ENCODE results near the gene SMARCA4.
"Not testable (repeated sequence)": the region's sequence is repeated elsewhere in the genome, so short reads cannot be mapped to it uniquely, and the experiment has no call there.

The SMARCA4 gene

DNA sequence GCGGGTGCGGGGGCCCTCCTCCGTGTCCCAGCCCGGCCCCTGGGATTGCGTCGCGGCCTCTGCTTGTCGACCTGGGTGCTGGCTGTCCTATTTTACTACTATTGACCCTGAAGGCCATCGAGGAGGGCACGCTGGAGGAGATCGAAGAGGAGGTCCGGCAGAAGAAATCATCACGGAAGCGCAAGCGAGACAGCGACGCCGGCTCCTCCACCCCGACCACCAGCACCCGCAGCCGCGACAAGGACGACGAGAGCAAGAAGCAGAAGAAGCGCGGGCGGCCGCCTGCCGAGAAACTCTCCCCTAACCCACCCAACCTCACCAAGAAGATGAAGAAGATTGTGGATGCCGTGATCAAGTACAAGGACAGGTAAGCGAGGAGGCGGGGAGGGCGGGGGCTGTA lies 80.4 kb downstream of the SMARCA4 start:
- no peak for DNase-seq

DNA sequence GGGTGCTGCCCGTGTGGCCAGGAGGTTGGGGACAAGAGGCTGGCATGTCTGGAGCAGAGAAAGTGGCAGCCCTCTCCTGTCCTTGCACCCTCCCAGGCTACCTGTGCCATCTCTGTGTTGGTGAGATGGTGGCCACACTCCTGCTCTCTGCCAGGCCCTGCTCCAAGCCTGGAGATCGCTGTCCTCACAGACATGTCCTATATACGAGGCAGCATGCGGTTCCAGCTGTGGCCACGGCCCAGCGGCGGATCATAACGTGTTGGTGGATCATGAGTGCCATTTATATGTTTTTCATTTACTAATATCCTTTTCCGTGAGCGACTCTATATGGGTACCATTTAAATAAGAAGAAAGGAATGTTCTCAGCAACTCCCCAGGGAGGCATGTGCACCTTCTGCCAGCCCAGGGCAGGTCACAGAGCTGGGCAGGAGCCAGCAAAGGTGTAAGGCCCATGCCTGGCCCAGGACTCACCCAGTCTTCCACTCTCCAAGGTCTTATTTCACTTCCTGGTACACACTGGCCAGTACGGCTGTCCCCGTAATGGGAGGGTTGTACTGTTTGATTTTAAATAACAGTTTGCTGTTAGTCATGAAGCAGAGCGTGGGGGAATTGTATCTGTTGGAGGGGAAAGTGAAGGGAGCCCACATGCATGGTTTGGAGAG lies 81.3 kb downstream of the SMARCA4 start:
- no peak for DNase-seq

DNA sequence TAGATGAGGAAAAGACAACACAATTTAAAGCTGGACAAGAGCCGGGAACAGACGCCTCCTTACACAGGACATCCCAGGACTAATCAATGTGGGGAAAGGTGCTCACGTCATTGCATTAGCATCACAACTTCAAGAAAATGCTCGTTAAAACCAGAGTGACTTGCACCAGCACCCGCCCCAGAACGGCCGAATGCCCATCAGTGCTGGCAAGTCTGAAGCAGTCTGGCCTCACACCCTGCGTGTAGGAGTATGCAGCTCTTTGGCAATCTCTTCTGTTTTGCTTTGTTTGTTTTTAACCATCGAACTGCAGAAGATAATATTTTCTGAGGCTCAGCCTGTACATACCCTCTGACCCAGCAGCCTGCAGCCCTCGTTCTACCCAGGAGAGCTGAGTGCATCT lies 83.6 kb downstream of the SMARCA4 start:
- no peak for DNase-seq

DNA sequence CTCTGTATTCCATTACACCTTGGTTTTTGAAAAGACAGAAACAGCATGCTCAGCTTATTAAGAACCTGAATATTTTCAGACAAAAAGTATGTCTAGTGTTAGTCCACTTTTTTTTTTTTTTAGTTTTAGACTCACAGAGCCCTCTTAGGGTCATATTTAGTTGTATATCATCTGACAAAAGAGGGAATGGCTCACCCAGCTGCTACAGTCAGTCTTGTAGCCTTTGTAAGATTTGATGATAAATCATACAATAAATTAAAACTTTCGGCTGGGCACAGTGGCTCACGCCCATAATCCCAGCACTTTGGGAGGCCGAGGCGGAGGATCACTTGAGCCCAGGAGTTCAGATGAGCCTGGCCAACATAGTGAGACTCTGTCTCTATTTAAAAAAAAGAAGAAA lies 84.7 kb downstream of the SMARCA4 start:
- DNase-seq, result no peak

DNA sequence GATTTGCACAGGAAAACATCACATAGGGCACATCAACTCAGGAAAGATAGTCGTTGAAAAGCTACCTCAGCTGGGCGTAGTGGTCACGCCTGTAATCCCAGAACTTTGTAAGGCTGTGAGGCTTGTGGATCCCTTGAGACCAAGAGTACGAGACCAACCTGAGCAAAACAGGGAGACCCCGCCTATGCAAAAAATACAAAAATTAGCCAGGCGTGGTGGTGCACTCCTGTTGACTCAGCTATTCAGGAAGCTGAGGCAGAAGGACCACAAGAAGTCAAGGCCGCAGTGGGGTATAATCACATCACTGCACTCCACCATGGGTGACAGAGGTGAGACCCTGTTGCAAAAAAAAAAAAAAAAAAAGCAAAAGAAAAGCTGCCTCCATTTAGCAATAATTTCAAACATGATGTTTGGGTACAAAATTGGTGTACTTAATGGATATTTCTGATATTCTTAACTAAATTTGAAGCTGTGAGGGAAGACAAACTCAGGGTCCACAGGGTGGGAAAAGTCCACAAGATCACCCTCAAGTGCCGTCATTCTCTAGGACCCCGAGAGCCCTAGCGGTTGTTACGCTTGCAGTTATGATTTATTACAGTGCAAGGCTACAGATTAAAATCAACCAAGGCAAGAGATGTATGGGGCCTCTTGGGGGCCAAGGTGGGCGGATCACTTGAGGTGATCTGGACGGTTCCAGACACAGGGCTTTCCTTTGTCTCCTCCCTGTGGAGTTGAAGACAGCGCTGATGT lies 86.0 kb downstream of the SMARCA4 start:
- no peak for DNase-seq

DNA sequence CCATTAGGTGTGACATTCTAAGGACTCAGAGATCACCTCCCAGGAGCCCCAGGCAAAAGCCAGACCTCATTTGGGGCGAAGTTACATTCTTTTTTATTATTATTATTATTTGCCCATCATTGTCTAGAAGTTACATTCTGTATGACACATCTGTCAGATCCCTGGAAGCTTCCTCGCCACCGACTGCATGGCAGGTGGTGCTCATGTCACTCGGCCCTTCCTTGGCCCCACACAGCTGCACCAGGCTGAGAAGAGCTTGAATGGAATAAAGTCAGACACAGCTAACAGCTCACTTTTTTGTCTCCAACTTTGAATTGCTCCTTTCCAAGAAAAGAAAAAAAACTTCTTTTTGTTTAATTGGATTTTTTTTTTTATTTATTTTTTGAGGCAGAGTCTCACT lies 87.0 kb downstream of the SMARCA4 start:
- DNase-seq, result no peak

DNA sequence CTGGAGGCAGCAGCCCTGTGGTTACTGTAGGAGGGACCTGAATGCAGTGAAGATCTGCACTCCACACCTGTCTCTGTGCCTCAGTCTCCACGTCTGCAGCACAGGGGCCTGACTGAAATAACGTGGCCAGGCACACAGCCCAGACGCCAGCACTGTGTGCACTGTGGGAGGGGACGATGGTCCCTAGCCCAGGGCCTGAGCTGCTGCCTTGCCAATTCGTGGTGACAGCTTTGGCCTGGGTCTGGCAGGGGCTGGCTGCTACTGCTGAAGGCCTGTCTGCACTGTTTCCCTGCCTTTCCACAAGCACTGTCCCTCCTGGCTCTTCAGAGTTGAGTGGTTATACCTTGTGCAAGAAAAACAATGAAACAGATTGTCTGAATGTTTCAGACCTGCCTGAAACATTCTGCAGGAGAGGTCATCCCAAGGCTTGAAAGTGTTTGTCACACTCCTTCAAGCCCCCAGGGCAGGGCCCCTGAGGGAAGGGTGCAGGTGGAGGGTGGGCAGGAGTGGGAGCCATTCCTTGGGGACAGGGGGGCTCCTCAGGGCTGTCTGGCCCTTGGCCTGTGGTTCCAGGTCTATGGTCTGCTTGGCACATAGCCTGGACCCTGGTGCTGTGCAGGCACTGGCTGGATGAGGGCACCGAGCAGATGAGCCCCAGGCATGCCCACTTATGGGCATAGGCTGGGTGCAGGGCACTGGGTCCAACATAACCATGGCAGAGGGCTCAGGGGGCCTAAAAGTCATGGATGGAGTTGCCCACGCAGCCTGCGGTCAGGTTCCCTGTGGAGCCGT lies 89.7 kb downstream of the SMARCA4 start:
- no peak for DNase-seq

DNA sequence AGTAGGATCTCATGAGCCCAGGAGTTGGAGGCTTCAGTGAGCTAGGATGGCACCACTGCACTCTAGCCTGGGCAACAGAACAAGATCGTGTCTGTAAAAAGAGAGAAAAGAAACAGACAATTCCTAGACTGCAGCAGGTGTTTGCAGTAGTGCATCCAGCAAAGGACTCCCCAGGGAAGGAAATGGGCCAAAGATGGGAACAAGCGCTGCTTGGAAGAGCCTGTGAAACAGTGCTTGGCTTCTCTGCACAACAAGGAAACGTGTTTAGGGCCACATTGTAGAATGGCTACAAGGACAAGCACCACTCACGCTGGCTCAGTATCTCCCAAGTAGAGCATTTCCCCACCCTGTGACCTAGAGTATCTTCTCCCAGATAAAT lies 93.0 kb downstream of the SMARCA4 start:
- DNase-seq, result no peak

DNA sequence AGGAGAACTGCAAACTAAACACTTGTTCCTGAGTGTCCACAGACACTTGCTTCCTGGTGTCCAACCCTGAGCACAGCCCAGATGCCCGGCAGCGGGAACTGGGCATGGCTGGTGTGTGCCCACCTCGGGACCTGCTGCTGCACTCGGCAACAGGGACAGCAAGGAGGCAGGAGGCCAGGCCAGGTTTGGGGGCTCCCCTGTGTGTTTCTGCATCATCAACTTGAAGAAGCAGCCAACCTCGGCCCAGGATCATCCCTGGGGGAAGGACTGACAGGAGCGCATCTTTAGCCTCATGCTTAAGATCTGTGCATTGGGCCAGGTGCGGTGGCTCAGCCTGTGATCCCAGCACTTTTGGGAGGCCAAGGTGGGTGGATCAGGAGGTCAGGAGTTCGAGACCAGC lies 93.4 kb downstream of the SMARCA4 start:
- DNase-seq, result no peak

DNA sequence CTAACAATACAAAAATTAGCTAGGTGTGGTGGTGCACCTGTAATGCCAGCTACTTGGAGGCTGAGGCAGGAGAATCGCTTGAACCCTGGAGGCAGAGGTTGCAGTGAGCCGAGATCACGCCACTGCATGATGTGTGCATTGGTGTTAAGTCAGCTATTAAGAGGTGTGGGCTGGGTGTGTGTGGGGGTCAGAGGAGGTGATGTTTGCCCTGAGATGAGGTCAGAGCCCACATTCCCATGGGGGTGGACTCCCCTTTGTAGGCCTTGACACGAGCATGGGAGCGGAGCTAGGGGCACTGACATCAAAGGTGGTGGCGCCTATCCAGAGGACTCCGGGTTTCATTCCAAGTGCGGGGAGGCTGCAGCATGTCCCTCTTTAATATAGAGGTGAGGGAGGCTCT lies 93.8 kb downstream of the SMARCA4 start:
- no peak for DNase-seq

DNA sequence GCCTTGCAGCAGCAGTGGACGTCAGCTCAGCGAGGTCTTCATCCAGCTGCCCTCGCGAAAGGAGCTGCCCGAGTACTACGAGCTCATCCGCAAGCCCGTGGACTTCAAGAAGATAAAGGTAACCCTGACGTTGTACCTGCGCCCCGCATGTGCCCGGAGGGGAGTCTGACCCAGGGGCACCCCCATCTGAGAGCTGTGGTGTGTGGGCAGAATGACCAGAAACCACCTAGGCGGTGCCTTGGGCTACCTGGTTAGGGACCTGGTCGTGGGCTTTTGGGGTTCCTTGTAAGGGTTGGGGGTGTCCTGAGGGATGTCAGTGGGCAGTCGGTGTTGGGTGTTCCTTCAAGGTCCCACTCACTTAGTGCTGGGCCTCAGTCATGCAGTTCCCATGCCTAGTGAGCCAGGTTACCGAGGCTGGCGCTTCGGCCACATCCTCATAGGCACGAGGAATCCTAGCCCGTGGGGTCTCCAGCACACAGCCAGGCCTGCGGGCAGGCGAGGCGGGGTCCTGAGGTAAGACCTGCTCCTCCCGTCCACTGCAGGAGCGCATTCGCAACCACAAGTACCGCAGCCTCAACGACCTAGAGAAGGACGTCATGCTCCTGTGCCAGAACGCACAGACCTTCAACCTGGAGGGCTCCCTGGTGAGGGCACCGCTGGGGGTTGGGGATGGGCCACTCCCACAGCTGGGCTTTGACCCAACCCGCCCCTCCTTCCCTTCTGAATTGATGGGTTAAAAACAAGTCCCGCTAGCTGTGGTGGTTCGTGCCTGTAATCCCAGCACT lies 97.6 kb downstream of the SMARCA4 start:
- no peak for DNase-seq

DNA sequence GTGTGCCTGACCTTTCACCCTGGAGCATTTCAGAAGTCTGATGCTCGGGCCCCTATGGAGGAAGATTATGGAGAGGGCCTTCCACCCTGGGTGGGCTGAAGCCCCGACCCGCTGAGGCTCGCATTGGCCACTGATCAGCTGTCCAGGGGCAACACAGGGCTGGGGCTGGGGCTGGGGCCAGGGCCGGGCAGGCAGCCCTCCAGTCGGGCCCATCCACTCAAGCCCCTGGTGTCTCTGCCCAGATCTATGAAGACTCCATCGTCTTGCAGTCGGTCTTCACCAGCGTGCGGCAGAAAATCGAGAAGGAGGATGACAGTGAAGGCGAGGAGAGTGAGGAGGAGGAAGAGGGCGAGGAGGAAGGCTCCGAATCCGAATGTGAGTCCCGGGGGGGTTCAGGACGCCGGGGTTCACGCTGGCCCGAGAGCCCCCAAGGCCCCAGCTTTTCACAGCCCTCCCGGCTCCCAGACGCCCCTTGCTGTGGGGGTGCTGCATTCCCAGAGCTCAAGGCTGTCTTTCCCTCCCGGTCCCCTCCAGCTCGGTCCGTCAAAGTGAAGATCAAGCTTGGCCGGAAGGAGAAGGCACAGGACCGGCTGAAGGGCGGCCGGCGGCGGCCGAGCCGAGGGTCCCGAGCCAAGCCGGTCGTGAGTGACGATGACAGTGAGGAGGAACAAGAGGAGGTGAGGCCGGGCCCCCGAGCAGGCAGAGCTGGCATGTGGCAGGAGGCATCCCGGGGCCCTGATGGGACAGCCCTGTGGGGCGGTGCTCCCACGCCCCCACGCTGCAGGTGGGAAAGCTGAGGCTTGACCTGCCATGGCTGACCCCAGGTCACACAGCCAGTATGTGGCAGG lies 98.9 kb downstream of the SMARCA4 start:
- no peak for DNase-seq

DNA sequence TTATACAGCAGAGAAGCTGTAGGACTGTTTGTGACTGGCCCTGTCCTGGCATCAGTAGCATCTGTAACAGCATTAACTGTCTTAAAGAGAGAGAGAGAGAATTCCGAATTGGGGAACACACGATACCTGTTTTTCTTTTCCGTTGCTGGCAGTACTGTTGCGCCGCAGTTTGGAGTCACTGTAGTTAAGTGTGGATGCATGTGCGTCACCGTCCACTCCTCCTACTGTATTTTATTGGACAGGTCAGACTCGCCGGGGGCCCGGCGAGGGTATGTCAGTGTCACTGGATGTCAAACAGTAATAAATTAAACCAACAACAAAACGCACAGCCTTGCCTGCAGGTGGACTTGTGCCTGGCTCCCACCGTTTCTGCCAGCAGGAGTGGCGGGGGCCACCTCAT lies 101.1 kb downstream of the SMARCA4 start:
- no peak for DNase-seq

DNA sequence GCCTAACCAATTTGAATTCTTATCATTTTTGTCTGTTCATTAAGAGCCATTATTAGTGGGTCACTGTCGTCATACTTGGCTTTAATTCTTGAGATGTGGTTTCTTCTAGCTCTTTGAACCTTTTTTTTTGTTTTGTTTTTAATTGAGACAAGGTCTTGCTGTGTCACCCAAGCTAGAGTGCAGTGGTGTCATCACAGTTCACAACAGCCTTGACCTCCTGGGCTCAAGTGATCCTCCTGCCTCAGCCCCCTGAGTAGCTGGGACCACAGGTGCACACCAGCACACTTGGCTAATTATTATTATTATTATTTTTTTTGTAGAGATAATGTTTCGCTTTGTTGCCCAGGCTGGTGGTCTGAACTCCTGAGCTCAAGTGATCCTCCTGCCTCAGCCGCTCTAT lies 102.6 kb downstream of the SMARCA4 start:
- no peak for DNase-seq

DNA sequence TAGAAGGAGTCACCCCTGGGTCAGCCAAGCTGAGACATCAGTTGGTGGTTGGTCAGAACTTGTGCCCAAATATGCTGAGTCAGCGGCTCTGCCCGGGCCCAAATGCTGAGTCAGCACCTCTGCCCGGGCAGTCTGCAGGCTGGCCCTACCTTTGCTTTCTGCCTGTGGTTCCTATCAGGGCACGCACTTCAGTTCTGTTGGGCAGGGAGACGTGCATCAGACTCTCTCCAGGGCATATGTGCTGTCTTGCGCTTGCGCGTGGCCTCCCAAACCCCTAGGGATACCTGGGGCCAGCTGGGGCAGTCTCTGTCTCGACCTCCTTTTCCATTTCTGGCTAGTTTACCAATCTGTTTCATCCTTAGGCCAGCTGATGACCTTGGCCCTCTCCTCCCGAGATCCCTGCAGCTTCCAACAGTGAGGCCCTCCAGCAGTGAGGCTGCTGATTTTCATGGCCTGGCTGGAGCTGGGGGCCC lies 104.0 kb downstream of the SMARCA4 start:
- no peak for DNase-seq

DNA sequence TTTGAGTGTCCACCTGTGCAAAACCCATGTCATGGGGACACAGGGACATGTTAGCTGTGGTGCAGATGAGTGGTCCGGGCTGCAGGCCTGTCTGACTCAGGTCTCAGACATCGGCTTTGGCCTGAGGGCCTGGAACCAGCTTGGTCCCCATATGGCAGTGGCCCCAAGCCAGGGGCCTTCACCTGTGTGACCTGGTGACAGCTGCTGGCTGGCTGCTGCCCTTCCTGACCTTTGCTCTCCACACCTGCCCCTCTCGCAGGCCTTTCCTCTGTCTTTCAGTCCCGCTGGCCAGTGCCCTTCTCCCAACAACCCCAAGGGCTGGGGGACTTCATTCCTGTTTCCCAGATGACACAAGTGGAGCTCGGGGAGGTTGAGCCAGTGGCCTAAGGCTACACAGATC lies 105.5 kb downstream of the SMARCA4 start:
- no peak for DNase-seq

DNA sequence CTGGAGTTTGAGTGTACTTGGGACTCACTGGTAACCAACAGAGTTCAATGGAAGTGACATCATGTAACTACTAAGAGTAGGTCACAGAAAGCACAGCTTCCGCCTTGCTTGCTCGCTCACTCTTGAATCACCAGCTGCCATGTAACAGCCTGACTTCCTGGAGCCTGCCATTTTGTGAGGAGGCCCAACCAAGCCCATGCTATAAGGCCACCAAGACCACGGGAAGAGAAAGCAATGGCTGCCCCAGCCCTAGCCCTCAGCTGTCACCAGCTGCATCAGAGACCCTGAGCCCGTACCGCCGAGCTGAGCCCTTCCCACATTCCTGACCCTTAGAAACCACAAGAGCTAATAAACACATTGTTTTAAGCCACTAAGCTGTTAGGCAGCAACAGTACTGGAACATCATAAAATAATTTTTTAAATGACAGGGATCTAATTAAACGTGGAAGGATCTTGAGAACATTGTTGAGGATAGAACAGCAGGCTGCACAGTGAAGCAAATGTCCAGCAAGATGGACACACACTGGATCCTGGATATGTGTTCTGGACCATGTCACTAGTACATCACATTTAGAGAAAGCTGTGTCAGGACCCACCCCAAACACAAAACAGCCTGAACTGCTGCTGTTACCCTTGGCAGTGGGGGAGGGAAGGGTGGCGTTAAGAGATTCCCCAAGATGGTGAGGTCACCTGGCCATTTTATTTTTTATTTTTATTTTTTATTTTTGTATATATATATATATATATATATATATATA lies 106.7 kb downstream of the SMARCA4 start:
- no peak for DNase-seq

DNA sequence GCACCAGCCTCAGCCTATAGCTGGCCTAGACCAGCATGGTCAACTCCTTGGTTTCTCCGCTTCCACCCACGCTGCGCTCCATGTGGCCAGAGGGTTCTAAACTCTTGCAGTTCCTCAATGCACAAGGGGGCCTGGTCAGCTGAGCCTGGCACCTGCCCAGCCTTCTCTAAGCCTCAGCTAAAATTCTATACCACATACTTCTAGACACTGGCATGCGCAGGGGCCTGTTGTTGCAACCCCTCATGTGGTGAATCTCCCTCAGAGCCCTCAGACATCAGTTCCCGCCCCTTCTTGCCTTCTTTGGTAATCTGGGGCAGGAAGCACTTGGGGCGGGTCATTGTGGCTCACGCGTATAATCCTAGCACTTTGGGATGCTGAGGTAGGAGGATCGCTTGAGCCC lies 108.7 kb downstream of the SMARCA4 start:
- DNase-seq, result no peak

DNA sequence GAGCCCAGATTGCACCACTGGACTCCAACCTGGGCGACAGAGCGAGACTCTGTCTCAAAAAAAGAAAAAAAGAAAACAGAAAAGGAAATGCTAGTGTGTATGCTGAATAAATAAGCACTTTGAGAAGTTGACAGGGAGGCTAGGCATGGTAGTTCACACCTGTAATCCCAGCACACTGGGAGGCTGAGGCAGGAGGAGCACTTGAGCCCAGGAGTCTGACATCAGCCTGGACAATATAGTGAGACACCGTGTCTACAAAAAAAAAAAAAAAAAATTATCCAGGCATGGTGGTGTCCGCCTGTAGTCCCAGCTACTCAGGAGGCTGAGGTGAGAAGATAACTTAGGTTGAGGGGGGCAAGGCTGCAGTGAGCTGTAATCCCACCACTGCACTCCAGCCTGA lies 109.3 kb downstream of the SMARCA4 start:
- DNase-seq, result no peak

DNA sequence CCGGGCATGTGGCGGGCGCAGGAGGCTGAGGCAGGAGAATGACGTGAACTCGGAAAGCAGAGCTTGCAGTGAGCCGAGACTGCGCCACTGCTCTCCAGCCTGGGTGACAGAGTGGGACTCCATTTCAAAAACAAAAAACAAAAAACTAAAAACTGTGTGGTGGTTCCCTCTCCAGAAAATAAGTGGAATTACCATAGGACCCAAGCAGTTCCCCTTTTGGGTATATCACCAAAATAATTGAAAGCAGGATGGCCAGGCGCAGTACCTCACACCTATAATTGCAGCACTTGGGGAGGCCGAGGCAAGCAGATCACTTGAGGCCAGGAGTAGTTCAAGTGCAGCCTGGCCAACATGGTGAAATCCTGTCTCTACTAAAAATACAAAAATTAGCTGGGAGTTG lies 112.7 kb downstream of the SMARCA4 start:
- DNase-seq, result no peak

DNA sequence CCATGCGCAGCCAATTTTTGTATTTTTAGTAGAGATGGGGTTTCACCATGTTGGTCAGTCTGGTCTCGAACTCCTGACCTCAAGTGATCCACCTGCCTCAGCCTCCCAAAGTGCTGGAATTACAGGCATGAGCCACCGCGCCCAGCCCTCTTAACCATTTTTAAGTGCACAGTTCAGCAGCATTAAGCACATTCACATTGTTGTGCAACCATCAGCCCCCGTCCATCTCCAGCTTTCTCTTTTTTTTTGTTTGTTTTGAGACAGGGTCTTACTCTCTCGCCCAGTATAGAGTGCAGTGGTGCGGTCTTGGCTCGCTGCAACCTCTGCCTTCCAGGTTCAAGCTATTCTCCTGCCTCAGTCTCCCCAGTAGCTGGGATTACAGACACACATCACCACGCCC lies 116.0 kb downstream of the SMARCA4 start:
- DNase-seq, result not testable (repeated sequence)
